Neural progenitor cell (in vitro differentiated cells): ENCODE measurements around the gene FCMR. TPM values are rescaled to one million over a fixed set of nuclear protein-coding genes. Genes with fewer than 3 reads are reported as not detected.

Source experiments
- DNase-seq: peaks from one replicate; pipeline ENCODE4 v3.0.0-alpha.2; 2016; ENCODE audit warnings: low spot score
- H2AFZ ChIP-seq: fragments of 200-600 bp; sonication (generic); replicated peaks from 2 replicates; pipeline ENCODE4 v1.6.1; 2016; ENCODE audit warnings: antibody characterized with exemption
- H3F3A ChIP-seq: fragments of 200-600 bp; sonication (generic); 2 replicates; pipeline ENCODE4 v1.6.1; 2016; ENCODE audit warnings: antibody characterized with exemption, low read depth
- H3K27ac ChIP-seq: fragments of 200-600 bp; sonication (generic); 2 replicates; pipeline ENCODE4 v1.5.1; 2016; ENCODE audit warnings: mild to moderate bottlenecking
- H3K27me3 ChIP-seq: fragments of 200-600 bp; sonication (generic); 2 replicates; pipeline ENCODE4 v1.6.1; 2016; ENCODE audit warnings: mild to moderate bottlenecking, moderate library complexity
- H3K36me3 ChIP-seq: fragments of 200-600 bp; sonication (generic); 2 replicates; pipeline ENCODE4 v1.5.1; 2016
- H3K4me1 ChIP-seq: fragments of 200-600 bp; sonication (generic); 2 replicates; pipeline ENCODE4 v1.6.1; 2016; ENCODE audit warnings: mixed run types
- H3K4me2 ChIP-seq: fragments of 200-600 bp; sonication (generic); 2 replicates; pipeline ENCODE4 v1.6.1; 2016
- H3K4me3 ChIP-seq: fragments of 200-600 bp; sonication (generic); 2 replicates; pipeline ENCODE4 v1.5.1; 2016
- H3K79me2 ChIP-seq: fragments of 200-600 bp; sonication (generic); 2 replicates; pipeline ENCODE4 v1.6.1; 2016; ENCODE audit warnings: low read depth
- H3K9ac ChIP-seq: fragments of 200-600 bp; sonication (generic); 2 replicates; pipeline ENCODE4 v1.6.1; 2016
- H3K9me3 ChIP-seq: fragments of 200-600 bp; sonication (generic); 2 replicates; pipeline ENCODE4 v1.5.1; 2016; ENCODE audit warnings: low read depth
- H4K20me1 ChIP-seq: fragments of 200-600 bp; sonication (generic); 2 replicates; pipeline ENCODE4 v1.6.1; 2016; ENCODE audit warnings: low read depth
- H3K27ac Mint-ChIP-seq: 3 replicates; pipeline ENCODE4 v1.8.0; 2021; ENCODE audit warnings: mixed read lengths
- H3K27me3 Mint-ChIP-seq: 2 replicates; pipeline ENCODE4 v1.8.0; 2022; ENCODE audit warnings: low read depth, mild to moderate bottlenecking, inconsistent platforms, moderate library complexity, mixed read lengths; ENCODE audit not compliant: insufficient read depth
- H3K36me3 Mint-ChIP-seq: 3 replicates; pipeline ENCODE4 v1.8.0; 2021; ENCODE audit warnings: mixed read lengths
- H3K4me1 Mint-ChIP-seq: 3 replicates; pipeline ENCODE4 v1.8.0; 2021; ENCODE audit warnings: mixed read lengths
- H3K4me3 Mint-ChIP-seq: 3 replicates; pipeline ENCODE4 v1.8.0; 2021; ENCODE audit warnings: mild to moderate bottlenecking, moderate library complexity, mixed read lengths
- H3K9me3 Mint-ChIP-seq: 3 replicates; pipeline ENCODE4 v1.8.0; 2020; ENCODE audit warnings: mixed read lengths
- EZH2 ChIP-seq: fragments of 200-600 bp; sonication (generic); IDR thresholded peaks from 2 replicates; pipeline ENCODE4 v1.6.1; 2017; ENCODE audit warnings: antibody characterized with exemption, mild to moderate bottlenecking, moderate library complexity
- EZH2phosphoT487 ChIP-seq: fragments of 200-600 bp; sonication (generic); IDR thresholded peaks from 2 replicates; pipeline ENCODE4 v1.6.1; 2017; ENCODE audit warnings: antibody characterized with exemption
- total RNA-seq: library from RNA; depleted of rRNA; stranded (reverse); fragments of >200 nt; gene quantifications from 2 replicates; pipeline ENCODE4 v1.2.3, GENCODE V29; 2015; ENCODE audit warnings: low replicate concordance
- TF ChIP-seq, protein P1 (sequence below): fragments of 200-600 bp; sonication (generic); IDR thresholded peaks from 2 replicates; pipeline ENCODE4 v1.5.1; 2017; ENCODE audit warnings: antibody characterized with exemption, mild to moderate bottlenecking

FCMR gene
- total RNA-seq, 1 donor from 2014 or later, result not detected

GRCh38 chr1:206955476-206956451 lies 34.0 kb upstream of the FCMR start:
- DNase-seq, result no peak
- peaks cover 9% of the 10 kb centered on the region for H3K4me1 ChIP-seq
- Mint-ChIP-seq H3K4me3 (no peak overlapping the region), H3K4me1 (peaks cover 12% of the 10 kb centered on the region), H3K9me3 (no peaks in the 10 kb centered on the region), H3K27ac (peak overlapping the region; percentile 18), H3K36me3 (no peaks in the 10 kb centered on the region), H3K27me3 (peaks cover 13% of the 10 kb centered on the region)
- no peak overlapping the region for H3K9ac ChIP-seq
- H3F3A ChIP-seq, result no peaks in the 10 kb centered on the region
- no peak overlapping the region for H3K4me2 ChIP-seq
- H3K4me3 ChIP-seq, result no peak overlapping the region
- no peaks in the 10 kb centered on the region for H3K9me3 ChIP-seq
- H3K27ac ChIP-seq, result no peak overlapping the region
- H3K27me3 ChIP-seq, result no peaks in the 10 kb centered on the region
- H4K20me1 ChIP-seq, result no peaks in the 10 kb centered on the region
- H3K36me3 ChIP-seq, result no peaks in the 10 kb centered on the region
- TF ChIP-seq, protein P1, sequence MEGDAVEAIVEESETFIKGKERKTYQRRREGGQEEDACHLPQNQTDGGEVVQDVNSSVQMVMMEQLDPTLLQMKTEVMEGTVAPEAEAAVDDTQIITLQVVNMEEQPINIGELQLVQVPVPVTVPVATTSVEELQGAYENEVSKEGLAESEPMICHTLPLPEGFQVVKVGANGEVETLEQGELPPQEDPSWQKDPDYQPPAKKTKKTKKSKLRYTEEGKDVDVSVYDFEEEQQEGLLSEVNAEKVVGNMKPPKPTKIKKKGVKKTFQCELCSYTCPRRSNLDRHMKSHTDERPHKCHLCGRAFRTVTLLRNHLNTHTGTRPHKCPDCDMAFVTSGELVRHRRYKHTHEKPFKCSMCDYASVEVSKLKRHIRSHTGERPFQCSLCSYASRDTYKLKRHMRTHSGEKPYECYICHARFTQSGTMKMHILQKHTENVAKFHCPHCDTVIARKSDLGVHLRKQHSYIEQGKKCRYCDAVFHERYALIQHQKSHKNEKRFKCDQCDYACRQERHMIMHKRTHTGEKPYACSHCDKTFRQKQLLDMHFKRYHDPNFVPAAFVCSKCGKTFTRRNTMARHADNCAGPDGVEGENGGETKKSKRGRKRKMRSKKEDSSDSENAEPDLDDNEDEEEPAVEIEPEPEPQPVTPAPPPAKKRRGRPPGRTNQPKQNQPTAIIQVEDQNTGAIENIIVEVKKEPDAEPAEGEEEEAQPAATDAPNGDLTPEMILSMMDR, result no peak
- TF ChIP-seq EZH2, result no peak
- no peak for TF ChIP-seq EZH2phosphoT487
- H3K79me2 ChIP-seq, result no peaks in the 10 kb centered on the region
- peak overlapping the region; percentile 57 for H2AFZ ChIP-seq

- no peaks in the 10 kb centered on the region for H3K36me3 Mint-ChIP-seq
- no peak for DNase-seq
These were observed 33.0 kb upstream of the FCMR start for GRCh38 chr1:206954459-206955342.

DNA sequence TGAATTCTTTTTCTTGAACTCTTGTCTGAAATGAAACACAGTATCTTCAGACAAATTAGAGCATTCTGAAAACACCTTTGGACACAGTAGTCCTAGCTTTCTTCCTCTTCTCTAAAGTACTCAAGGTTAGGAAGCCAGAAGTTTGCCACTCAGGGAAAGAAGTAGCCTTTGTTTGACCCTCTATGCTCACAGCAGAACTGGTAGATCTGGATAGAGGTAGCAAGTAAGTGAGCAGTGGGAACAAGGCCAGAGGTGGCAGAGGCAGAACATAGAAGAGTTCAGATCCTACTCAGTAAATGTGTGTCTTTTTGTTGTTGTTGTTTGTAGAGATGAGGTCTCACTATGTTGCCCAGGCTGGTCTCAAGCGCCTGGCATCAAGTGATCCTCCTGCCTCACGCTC lies 31.9 kb upstream of the FCMR start:
- no peak overlapping the region for H3K27ac Mint-ChIP-seq
- H3K27me3 ChIP-seq, result no peaks in the 10 kb centered on the region
- no peak overlapping the region for H3K4me3 ChIP-seq
- no peak overlapping the region for H3K27ac ChIP-seq
- no peaks in the 10 kb centered on the region for H3K36me3 ChIP-seq
- H3F3A ChIP-seq, result no peaks in the 10 kb centered on the region
- no peak overlapping the region for H3K9ac ChIP-seq
- peaks cover 9% of the 10 kb centered on the region for H3K4me1 ChIP-seq
- no peak overlapping the region for H3K4me2 ChIP-seq
- no peak for DNase-seq
- H3K79me2 ChIP-seq, result no peaks in the 10 kb centered on the region
- H3K4me1 Mint-ChIP-seq, result peaks cover 12% of the 10 kb centered on the region
- H3K4me3 Mint-ChIP-seq, result no peak overlapping the region
- no peak overlapping the region for H2AFZ ChIP-seq
- no peaks in the 10 kb centered on the region for H3K36me3 Mint-ChIP-seq
- H3K27me3 Mint-ChIP-seq, result peaks cover 13% of the 10 kb centered on the region
- no peak for TF ChIP-seq EZH2
- no peaks in the 10 kb centered on the region for H3K9me3 Mint-ChIP-seq
- H4K20me1 ChIP-seq, result no peaks in the 10 kb centered on the region
- H3K9me3 ChIP-seq, result no peaks in the 10 kb centered on the region

More at GRCh38 chr1:206954459-206955342, 33.0 kb upstream of the FCMR start:
- Histone ChIP-seq H3K36me3 (no peaks in the 10 kb centered on the region), H3K4me3 (no peak overlapping the region), H3K27ac (no peak overlapping the region), H3K9me3 (no peaks in the 10 kb centered on the region), H3K79me2 (no peaks in the 10 kb centered on the region), H3K27me3 (no peaks in the 10 kb centered on the region), H3F3A (no peaks in the 10 kb centered on the region), H2AFZ (no peak overlapping the region), H3K4me1 (peaks cover 9% of the 10 kb centered on the region), H3K9ac (no peak overlapping the region), H4K20me1 (no peaks in the 10 kb centered on the region), H3K4me2 (no peak overlapping the region)
- no peak overlapping the region for H3K4me3 Mint-ChIP-seq
- peaks cover 13% of the 10 kb centered on the region for H3K27me3 Mint-ChIP-seq
- no peak overlapping the region for H3K27ac Mint-ChIP-seq
- TF ChIP-seq EZH2phosphoT487 (no peak), EZH2 (no peak)
- TF ChIP-seq, protein P1, result no peak
- no peaks in the 10 kb centered on the region for H3K9me3 Mint-ChIP-seq
- H3K4me1 Mint-ChIP-seq, result peaks cover 12% of the 10 kb centered on the region
